ENCODE results near the gene ZACN.

The ZACN gene

DNA sequence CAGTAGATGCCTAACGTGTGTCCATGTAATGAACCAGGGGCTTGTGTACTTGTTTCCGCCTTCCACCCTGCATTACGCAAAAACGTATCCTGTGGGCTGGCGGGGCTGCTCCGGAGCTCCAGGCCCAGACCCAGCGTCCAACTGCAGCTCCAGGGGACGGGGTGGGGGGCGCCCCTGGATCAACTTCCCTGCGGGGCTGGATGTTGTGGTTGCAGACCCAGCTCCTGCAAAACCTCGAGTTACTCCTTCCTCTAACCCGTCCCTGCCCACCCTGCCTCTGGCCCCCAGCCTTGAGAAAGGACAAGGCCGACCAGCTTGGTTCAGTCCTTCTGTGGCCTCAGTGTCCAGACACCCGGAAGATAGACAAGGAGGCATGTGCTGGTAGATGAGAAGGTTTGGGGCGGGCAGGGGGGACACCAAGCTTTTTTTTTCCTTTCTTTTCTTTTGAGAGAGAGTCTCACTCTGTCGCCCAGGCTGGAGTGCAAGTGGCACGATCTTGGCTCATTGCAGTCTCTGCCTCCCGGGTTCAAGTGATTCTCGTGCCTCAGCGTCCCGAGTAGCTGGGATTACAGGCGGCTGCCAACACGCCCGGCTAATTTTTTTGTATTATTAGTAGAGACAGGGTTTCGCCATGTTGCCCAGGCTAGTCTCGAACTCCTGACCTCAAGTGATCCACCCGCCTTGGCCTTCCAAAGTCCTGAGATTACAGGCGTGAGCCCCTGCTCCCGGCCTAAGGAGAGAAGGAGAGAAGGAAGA, 25.3 kb downstream of the ZACN start:
- DNase-seq: no peak

DNA sequence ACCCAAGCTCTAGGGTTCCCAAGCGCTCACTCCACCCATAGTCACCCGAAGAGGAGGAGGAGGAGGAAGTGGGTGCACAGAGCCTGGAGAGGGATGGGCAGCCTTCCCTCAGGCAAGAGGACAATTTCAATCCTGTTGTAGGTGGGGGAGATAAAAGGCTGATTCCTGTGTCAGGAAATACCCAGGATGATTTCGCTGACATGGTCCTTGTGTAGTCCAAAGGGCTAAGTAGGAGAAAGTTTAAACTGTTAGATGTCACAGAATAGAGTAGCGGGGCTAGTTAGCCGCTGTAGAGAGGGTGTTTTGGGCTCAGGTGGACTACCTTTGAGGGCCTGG, 25.9 kb downstream of the ZACN start:
- no peak for DNase-seq

DNA sequence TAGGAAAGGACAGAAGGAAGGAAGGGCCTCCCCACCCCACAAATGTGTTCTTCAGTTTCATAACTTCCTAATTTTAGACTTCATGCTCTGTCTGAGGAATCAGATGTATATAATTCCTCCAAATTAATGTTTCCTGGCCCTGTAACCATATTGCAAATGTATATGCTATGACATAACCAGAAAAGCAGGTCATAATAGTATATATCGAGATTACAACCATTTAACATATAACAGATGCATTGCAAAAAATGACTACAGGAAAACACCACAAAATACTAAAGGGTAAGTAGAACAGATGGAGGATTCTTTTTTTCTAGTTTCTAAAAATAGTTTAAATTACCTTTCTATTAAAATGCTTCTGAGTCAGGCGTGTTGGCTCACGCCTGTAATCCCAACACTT, 27.7 kb downstream of the ZACN start:
- DNase-seq: no peak

DNA sequence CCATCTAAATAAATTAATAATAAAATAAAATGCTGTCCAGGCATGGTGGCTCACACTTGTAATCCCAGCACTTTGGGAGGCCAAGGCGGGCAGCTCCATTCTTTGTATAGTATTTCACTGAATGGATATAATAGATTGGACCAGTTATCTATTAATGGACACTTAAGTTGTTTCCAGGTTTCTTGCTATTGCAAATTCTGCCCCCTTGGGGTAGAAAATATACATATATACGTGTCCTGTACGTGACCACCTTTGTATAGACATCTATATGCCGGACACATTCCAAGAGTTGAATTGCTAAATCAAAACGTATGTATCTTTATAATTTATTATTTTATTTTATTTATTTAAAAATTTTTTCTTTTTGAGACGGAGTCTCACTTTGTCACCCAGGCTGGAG, 28.5 kb downstream of the ZACN start:
- no peak for DNase-seq

DNA sequence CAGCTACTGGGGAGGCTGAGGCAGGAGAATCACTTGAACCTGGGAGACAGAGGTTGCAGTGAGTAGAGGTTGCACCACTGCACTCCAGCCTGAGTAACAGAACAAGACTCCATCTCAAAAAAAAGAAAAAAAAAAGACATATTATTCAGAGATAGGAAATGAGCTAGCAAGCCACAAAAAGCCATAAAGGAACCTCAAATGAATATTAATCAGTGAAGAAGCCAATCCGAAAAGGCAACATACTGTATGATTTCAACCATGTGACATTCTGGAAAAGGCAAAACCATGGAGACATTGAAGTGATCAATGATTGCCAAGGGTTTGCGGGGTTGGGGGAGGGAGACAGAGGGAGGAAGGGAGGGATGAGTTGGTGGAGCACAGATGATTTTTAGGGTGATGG, 33.0 kb downstream of the ZACN start:
- no peak for DNase-seq

DNA sequence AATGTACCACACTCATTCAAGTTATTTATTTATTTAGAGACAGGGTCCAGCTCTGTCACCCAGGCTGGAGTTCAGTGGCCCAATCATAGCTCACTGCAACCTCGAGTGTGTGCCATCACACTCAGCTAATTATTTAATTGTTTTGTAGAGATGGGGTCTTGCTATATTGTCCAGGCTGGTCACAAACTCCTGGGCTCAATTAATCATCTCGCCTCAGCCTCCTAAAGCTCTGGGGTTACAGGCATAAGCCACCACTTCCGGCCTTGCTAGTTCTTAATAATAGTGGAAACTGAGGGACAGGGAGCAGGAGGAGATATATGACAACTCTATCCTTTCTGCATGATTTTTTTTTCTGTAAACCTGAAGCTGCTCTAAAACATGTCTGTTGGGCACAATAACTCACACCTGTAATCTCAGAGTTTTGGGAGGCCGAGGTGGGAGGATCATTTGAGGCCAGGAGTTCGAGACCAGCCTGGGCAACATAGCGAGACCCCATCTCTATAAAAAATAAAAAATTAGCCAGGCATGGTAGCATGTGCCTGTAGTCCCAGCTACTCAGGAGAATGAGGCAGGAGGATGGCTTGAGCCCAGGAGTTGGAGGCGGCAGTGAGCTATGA, 36.3 kb downstream of the ZACN start:
- DNase-seq: no peak

DNA sequence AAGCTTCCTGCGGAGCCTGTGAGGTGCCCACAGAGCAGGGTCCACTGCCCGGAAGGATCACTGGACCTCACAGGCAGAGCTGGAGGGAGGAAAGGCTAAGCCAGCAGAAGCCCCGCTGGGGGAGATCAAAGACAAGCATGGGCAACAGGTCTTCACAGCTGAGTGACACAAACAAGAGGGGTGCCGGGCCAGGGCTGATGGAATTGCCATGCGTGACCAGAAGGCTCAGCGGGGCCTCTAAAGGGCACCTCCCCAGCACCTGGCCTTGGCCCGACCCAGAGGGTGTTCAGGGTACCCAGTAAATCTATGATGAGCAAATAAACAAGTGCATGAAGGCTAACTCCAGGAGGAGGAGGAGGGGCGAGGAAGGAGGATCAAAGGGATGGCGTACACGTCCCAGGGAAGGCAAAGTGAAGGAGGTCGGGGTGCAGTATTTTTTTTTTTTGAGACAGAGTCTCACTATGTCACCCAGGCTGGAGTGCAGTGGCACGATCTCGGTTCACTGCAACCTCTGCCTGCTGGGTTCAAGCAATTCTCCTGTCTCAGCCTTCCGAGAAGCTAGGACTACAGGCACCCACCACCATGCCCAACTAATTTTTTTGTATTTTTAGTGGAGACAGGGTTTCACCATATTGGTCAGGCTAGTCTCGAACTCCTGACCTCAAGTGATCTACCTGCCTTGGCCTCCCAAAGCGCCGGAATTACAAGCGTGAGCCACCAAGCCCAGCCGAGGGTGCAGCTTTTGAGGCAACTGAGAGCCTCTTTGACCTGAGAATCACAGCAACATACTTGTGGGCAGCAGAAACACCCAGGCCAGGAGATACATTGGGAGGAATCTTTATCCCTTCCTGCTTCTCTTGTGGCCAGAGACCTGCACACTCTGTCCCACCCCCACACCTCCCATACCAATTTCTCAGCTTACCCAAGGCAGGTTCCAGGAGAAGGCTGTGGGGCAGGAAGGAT, 40.7 kb downstream of the ZACN start:
- no peak for DNase-seq

DNA sequence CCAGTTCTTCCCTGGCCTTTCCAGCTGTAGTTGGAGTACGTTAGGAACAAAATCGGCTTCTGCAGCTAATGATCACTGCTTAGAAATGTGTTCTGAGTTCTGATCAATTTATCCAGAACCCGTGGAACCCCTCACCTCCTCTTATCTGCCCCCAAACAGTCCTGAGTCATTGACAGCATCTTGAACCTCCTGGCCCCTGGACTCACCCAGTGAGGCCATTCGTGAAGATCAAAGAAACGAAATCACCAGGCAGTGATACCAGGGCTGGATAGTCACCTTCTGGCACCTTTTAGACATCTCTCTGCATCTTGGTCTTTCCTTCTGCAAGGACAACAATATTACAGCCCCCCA, 41.7 kb downstream of the ZACN start:
- DNase-seq: no peak

DNA sequence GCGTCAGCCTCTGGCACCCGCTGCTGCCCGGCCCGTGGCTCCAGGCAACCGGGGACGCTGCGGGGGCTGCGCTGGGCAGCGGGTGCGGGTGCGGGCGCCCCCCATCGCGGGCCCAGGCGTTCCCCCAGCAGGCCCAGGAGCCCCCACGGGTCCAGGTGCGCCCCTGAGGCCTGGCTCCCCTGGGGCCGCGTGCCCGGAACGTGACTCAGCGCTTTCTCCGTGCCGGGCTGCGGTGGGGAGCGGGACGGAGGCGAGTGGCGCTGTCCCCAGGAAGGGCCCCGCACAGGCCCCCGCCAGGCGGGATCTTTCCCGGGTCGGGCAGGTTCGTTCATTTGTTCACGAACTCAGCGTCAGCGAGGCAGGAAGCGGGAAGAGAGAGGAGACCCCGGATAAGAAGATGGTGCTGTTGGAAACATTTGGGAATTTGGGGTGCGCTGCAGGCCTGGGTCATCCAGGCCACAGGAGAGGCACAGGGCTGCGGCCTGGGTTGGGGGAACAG, 43.0 kb downstream of the ZACN start:
- DNase-seq: no peak

DNA sequence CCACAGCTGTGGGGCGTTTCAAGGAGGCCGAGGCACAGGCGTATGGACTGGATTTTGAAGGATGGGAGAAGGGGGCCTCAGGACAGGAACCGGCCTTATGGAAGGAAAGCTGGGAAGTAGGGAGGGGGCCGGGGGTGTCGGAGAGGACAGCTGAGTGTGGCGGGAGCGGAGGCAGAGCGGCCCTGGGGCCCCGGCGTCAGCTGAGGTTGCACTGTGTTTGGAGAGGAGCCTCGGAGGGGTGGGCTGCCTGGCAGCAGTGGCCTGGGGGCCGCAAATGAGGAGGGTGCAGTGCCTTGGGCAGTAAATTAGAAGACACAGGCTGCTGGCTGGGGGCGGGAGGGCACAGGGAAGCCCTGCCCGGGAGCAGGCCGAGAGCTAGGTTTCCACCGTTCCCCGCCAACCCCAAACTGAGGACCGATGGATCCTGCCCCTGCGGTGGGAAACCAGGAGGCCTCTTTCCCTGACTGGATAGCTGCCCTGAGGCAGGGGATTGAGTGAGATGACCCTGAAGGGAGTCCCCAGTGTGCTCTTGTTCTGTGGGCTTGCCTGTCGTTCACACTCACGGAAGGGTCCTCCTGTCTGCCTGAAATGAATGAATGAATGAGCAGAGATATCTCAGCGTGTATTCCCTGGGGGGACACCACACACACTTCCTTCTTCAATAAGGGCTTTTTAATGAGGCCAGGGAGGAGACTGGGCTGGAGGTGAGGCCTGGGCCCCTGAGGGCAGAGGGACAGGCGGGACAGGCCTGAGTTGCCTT, 43.6 kb downstream of the ZACN start:
- no peak for DNase-seq

DNA sequence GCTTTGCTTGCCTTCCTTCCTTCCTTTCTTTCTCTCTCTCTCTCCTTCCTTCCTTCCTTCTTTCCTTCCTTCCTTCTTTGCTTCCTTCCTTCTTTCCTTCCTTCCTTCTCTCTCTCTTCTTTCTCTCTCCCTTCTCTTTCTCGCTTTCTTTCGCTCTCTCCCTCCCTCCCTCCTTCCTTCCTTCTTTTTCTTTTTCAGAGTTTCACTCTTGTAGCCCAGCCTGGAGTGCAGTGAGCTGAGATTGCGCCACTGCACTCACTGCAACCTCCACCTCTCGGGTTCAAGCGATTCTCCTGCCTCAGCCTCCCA, 44.2 kb downstream of the ZACN start:
- DNase-seq: no peak

DNA sequence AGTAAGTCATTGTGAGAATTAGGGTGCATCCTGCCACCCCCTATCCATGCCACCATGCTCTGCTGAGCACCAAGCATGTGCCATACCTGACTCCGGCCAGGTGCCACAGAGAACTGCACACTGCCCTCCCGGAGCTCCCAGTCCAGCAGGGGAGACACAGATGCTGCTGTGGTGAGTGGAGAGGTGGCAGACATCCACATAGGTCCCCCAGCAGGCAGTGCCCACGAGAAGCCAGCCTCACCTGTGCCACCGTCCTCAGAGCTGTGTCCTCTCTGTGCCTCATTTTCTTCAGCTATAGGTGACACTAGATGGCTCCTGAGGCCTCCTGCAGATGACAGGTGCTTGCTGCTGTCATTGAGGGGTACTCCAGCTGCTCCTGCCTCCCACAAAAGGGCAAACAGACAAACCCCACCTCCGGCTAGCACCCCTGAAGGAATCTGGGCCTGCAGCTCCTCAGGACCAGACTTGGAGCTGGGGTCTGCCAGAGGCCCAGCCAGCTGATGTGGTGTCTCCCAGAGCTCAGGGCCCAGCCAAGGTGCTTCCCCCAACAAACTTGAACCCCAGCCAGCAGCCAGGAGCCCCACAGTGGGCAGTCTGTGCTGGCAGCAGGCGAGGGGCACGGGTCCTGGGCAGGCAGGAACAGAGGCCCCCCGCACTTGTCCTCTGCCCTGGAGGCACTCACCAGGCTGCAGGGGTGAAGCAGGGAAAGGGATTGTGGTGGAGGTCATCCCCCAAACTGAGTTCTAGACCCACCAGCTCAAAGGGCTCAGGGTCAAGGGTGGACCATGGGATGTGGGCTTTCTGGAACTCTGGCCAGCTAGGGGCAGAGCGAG, 45.0 kb downstream of the ZACN start:
- DNase-seq: no peak

DNA sequence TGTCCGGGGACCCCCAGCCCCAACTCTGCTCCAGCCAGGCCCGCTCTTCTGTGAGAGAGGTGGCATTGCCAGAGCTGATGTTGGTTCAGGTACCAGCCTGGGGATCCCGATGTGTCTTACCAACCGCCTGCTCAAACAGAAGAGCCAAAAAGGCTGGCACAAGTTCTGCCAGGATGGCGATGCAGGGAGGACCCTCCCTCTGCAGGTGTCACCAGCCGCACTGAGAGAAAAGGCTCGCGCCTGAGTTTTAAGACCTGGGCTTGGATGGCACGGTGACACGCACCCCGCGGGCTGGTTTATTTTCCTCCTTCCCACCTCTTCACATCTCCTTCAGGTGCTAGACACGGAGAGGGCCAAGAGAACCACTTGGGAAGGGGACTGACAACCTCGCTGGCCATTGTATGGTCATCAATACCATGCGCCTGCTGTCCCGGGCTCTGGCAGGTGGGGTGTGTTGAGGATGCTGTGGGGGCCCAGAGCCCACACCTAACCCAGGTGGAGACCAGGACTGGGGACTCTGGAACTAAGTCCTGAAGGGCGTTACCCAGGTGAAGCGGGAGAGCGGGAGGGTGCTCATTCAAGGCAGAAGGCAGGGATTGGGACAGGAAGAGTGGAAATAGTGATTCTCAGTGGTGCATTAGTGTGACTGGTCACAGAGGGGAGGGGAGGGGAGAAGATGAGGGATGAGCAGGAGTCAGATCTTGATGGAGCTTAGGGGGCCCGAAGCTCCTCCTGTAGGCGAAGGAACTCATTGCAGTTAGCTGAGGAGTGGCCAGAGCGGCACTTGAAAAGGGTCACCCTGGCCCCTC, 45.8 kb downstream of the ZACN start:
- DNase-seq: no peak

DNA sequence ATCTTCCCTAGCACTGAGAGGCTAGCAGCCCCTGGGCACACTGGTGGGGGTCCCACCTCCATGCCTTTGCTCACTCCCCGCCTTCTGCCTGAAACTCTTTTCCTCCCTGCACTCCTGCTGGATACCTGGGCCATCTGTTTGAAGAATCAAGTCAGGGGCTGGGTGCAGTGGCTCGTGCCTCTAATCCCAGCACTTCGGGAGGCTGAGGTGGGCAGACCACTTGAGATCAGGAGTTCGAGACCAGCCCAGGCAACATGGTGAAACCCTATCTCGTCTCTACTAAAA, 46.4 kb downstream of the ZACN start:
- DNase-seq: no peak

DNA sequence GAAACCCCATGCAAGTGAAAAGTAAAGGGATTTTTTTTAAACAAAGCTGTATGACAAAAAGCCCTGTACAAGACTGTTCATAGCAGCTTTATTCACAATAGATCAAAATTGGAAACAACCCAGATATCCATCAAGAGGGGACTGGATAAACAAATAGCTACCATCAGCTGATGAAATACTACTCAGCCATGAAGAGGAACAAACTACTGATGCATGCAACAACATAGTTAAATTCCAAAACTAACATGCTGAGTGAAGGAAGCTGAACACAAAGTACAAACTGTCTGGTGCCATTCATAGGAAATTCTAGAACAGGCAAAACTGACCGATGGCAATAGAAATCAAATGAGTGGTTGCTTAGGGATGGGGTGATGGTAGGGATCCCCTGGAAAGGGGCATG, 46.9 kb downstream of the ZACN start:
- no peak for DNase-seq

DNA sequence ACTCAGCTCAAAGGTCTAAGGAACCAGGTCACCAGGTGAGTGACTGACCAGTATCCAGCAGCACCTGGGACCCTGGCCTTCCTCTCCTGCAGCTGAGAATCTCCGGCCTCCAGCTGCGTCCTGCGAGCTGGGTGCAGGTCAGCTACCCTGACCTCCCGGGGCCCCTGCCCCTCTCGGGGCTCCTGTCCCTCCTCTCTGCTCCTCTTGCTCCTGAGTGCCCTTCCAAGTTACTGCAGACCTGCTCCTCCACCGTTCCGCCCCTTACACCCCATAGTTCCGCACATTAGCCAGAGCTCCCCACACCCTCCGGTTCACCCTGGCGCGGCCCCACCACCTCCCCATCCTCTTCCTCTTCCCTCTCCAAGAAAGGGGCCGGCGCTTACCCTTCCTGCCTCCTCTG, 51.5 kb downstream of the ZACN start:
- DNase-seq: no peak

DNA sequence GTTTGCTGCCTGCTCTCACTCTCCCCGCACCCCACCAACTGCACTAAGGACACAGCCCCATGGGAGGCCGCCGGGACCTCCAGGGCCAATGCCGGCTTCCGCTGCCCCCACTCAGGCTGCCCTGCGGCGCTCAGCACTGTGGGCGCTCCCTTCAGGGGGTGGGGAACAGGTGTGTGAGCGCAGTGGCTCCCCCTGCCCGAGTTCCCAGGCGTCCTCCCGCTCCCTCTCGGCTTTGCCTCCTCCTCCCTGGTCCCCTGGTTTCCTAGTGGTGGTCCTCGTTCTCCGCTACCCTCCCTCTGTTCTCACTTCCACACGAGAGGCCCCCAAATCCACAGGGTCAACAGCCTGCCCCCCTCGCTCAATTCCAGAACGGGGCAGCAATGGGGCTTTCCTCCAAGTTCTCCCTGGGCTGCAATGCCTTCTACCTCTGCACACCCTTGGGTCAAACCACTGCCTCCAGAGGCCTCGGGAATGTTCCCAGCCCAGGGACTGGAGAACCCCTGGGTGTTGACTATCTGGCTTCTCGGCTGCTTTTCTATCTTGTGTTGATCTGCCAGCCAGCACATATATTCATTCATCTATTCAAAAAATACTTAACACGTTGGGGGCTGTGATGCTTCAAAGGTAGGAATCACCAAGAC, 52.2 kb downstream of the ZACN start:
- no peak for DNase-seq

DNA sequence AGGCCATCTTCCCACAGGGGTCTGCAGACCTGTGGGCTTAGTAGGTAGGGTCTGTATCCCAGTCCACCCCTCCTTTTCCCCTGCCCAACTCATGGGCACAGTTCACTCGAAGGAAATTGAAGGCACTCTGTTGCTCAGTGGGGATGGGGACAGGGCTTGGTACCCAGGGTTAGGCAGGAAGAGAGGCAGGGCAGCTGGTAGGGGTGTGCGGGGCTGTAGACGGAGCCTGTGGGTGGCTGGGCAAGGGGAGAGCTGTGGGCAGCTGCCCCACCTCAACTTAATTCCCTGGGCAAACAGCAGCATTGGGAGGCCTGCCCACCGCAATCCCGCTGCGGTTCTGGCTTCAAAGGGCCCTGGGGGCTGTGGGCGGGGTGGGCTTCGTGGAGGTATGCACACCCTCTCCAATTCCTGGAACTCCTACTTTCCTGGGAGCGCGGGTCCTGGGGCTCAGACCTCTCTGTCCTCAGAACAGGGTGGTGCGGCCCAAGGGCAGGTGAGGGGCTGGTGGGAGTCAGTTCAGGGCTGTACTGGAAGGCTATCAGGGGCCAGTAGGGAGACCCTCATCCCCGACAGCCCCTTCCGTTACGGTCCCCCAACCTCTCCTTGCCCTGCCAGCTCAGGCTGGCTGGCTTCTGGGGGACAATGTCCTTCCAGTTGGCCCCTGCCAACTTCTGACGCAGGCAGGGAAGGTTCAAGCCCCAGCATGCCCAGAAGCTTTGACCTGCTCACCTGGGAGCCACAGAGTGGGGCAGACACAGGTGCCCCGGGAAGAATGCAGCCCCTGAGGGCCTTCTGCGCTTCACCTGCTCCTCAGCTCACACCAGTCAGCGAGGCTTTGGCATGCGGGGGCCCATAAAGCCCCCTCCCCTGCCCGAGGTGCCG, 53.0 kb downstream of the ZACN start:
- DNase-seq: no peak

All from activated gamma-delta T cell (primary cell).